ENCODE results near the gene CACNA1B.
A peak's percentile ranks its signal among the peaks of the same experiment; 100 is the strongest.
"Not testable (repeated sequence)": the region's sequence is repeated elsewhere in the genome, so short reads cannot be mapped to it uniquely, and the experiment has no call there.

Gene CACNA1B

GRCh38 chr9:138015021-138015829 is 137.6 kb downstream of the CACNA1B start:
- DNase-seq (ENCODE audit: low spot score), result no peak

- DNase-seq (ENCODE audit: low spot score), result no peak
Observed at GRCh38 chr9:138016406-138017187, 139.0 kb downstream of the CACNA1B start.

GRCh38 chr9:138017200-138017599 is 139.6 kb downstream of the CACNA1B start:
- DNase-seq (ENCODE audit: low spot score), result no peak

- DNase-seq (ENCODE audit: low spot score), result not testable (repeated sequence)
Observed at GRCh38 chr9:138019514-138019913, 141.9 kb downstream of the CACNA1B start.

- peak; percentile 6 for DNase-seq (ENCODE audit: low spot score)
Observed at GRCh38 chr9:138020120-138020794, 142.7 kb downstream of the CACNA1B start.

GRCh38 chr9:138020795-138021182 is 143.2 kb downstream of the CACNA1B start:
- DNase-seq (ENCODE audit: low spot score), result no peak

GRCh38 chr9:138021251-138022056 is 143.9 kb downstream of the CACNA1B start:
- DNase-seq (ENCODE audit: low spot score), result peak; percentile 5

GRCh38 chr9:138022121-138022741 is 144.6 kb downstream of the CACNA1B start:
- peak; percentile 9 for DNase-seq (ENCODE audit: low spot score)

- peak; percentile 8 for DNase-seq (ENCODE audit: low spot score)
Observed at GRCh38 chr9:138022756-138023393, 145.3 kb downstream of the CACNA1B start.

GRCh38 chr9:138023394-138024124 is 146.0 kb downstream of the CACNA1B start:
- peak; percentile 11 for DNase-seq (ENCODE audit: low spot score)

GRCh38 chr9:138024131-138024530 is 146.5 kb downstream of the CACNA1B start:
- no peak for DNase-seq (ENCODE audit: low spot score)

GRCh38 chr9:138024831-138025291 is 147.3 kb downstream of the CACNA1B start:
- DNase-seq (ENCODE audit: low spot score), result no peak

GRCh38 chr9:138025417-138025816 is 147.8 kb downstream of the CACNA1B start:
- no peak for DNase-seq (ENCODE audit: low spot score)

- DNase-seq (ENCODE audit: low spot score), result no peak
Observed at GRCh38 chr9:138025908-138026307, 148.3 kb downstream of the CACNA1B start.

- no peak for DNase-seq (ENCODE audit: low spot score)
Observed at GRCh38 chr9:138028596-138028995, 151.0 kb downstream of the CACNA1B start.

GRCh38 chr9:138031186-138031585 is 153.6 kb downstream of the CACNA1B start:
- no peak for DNase-seq (ENCODE audit: low spot score)

- DNase-seq (ENCODE audit: low spot score), result no peak
Observed at GRCh38 chr9:138033950-138034349, 156.4 kb downstream of the CACNA1B start.

- DNase-seq (ENCODE audit: low spot score), result no peak
Observed at GRCh38 chr9:138037140-138037539, 159.6 kb downstream of the CACNA1B start.

- DNase-seq (ENCODE audit: low spot score), result no peak
Observed at GRCh38 chr9:138038244-138038671, 160.7 kb downstream of the CACNA1B start.
